Osteoblast (primary cell): ENCODE data around the gene EMSY. TPM values are rescaled to one million over a fixed set of nuclear protein-coding genes. Genes with fewer than 3 reads are reported as not detected.

Experiments
- DNase-seq: peaks from one replicate; pipeline ENCODE4 v3.0.0; 2011; ENCODE audit warnings: low spot score, mixed read lengths; ENCODE audit not compliant: insufficient read length; ENCODE audit errors: missing footprints
- H2AFZ ChIP-seq: 2 replicates; pipeline ENCODE4 v1.6.0; 2011; ENCODE audit warnings: mild to moderate bottlenecking, low read length
- H3K27ac ChIP-seq: 2 replicates; pipeline ENCODE4 v1.5.1; 2011; ENCODE audit warnings: mild to moderate bottlenecking, low read depth, low read length, moderate library complexity
- H3K27me3 ChIP-seq: 2 replicates; pipeline ENCODE4 v1.6.0; 2012; ENCODE audit warnings: mild to moderate bottlenecking, control low read depth, inconsistent platforms, low read length, moderate library complexity; ENCODE audit not compliant: insufficient read depth
- H3K36me3 ChIP-seq: 2 replicates; pipeline ENCODE4 v1.5.1; 2011; ENCODE audit warnings: mild to moderate bottlenecking, low read length, control low read depth, moderate library complexity; ENCODE audit not compliant: insufficient read depth
- H3K4me1 ChIP-seq: 2 replicates; pipeline ENCODE4 v1.5.1; 2011; ENCODE audit warnings: mild to moderate bottlenecking, low read length, control low read depth, moderate library complexity; ENCODE audit not compliant: insufficient read depth
- H3K4me2 ChIP-seq: 2 replicates; pipeline ENCODE4 v1.6.0; 2011; ENCODE audit warnings: mild to moderate bottlenecking, low read length; ENCODE audit not compliant: insufficient read depth
- H3K4me3 ChIP-seq: fragments of 200-600 bp; sonication (generic); 3 replicates; pipeline ENCODE4 v1.5.1; 2012; ENCODE audit warnings: mild to moderate bottlenecking, low read length, inconsistent platforms; ENCODE audit not compliant: insufficient read depth
- H3K79me2 ChIP-seq: 2 replicates; pipeline ENCODE4 v1.6.0; 2012; ENCODE audit warnings: mild to moderate bottlenecking, low read length, control low read depth, inconsistent platforms; ENCODE audit not compliant: insufficient read depth
- H3K9me3 ChIP-seq: 2 replicates; pipeline ENCODE4 v1.5.1; 2011; ENCODE audit warnings: low read depth, low read length, control low read depth
- H4K20me1 ChIP-seq: 2 replicates; pipeline ENCODE4 v1.6.0; 2012; ENCODE audit warnings: mild to moderate bottlenecking, low read length, control low read depth; ENCODE audit not compliant: insufficient read depth
- total RNA-seq: library from RNA; depleted of rRNA; stranded (reverse); fragments of >200 nt; gene quantifications from 2 replicates; pipeline ENCODE4 v1.2.3, GENCODE V29; 2012
- TF ChIP-seq, protein P1 (sequence below): IDR thresholded peaks from 2 replicates; pipeline ENCODE4 v1.5.1; 2011; ENCODE audit warnings: mild to moderate bottlenecking, low read depth, low read length, moderate library complexity; ENCODE audit errors: extremely low read depth

The EMSY gene
- total RNA-seq, 1 donor, result 17.4 TPM

- Histone ChIP-seq H2AFZ (no peak overlapping the region), H3K4me1 (no peaks in the 10 kb centered on the region), H3K27ac (no peak overlapping the region), H3K9me3 (no peaks in the 10 kb centered on the region), H3K4me2 (no peak overlapping the region), H3K4me3 (no peak overlapping the region), H3K79me2 (no peaks in the 10 kb centered on the region), H3K27me3 (peaks cover 9% of the 10 kb centered on the region), H3K36me3 (no peaks in the 10 kb centered on the region), H4K20me1 (no peaks in the 10 kb centered on the region)
- TF ChIP-seq, protein P1, sequence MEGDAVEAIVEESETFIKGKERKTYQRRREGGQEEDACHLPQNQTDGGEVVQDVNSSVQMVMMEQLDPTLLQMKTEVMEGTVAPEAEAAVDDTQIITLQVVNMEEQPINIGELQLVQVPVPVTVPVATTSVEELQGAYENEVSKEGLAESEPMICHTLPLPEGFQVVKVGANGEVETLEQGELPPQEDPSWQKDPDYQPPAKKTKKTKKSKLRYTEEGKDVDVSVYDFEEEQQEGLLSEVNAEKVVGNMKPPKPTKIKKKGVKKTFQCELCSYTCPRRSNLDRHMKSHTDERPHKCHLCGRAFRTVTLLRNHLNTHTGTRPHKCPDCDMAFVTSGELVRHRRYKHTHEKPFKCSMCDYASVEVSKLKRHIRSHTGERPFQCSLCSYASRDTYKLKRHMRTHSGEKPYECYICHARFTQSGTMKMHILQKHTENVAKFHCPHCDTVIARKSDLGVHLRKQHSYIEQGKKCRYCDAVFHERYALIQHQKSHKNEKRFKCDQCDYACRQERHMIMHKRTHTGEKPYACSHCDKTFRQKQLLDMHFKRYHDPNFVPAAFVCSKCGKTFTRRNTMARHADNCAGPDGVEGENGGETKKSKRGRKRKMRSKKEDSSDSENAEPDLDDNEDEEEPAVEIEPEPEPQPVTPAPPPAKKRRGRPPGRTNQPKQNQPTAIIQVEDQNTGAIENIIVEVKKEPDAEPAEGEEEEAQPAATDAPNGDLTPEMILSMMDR, result peak; percentile 33
- DNase-seq, result no peak
Measured at GRCh38 chr11:76419896-76420295, 24.9 kb upstream of the EMSY start.

DNA sequence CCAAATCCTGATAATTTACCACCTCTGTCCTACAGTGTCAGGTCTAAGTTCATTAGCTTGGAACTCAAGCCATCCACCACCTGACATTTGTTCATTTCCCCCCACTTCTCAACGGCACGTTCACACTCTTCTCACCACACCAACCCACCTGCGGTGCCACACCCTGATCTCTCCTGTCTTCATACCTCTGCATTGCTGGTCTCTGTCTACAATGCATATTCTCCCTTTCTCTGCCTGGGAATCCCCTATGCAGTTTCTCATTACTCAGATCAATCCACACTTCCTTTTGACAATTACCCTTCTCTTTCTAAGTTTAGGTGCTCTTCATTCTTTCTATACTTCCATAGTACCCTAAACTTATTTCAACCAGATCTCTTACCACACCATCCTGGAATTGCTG, 20.4 kb upstream of the EMSY start:
- Histone ChIP-seq H3K4me2 (no peak overlapping the region), H3K27me3 (no peaks in the 10 kb centered on the region), H3K79me2 (no peaks in the 10 kb centered on the region), H2AFZ (no peak overlapping the region), H3K27ac (no peak overlapping the region), H3K4me1 (no peaks in the 10 kb centered on the region), H4K20me1 (no peaks in the 10 kb centered on the region), H3K9me3 (no peaks in the 10 kb centered on the region), H3K4me3 (no peak overlapping the region), H3K36me3 (no peaks in the 10 kb centered on the region)
- DNase-seq, result no peak
- TF ChIP-seq, protein P1, result no peak

DNA sequence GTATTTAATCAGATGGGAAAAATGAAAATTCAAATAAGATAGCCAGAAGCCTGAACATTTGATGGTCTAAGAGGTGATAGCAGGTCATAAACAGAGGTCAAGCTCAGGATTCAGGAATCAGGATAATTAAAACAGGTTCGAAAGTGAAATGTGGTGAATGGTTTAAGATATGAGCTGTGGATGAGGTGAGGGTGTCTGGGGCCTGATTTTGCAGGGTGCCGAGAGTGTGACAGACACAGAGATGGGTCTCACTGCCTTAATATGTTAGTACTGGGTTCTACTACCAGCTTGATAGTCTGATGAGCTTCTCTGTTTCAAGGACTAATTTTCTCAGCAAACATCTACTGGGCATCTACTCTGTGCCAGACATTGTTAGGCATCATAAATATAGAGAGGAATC, 19.9 kb upstream of the EMSY start:
- TF ChIP-seq, protein P1, result no peak
- Histone ChIP-seq H3K4me3 (no peak overlapping the region), H3K27me3 (no peaks in the 10 kb centered on the region), H4K20me1 (no peaks in the 10 kb centered on the region), H3K36me3 (no peaks in the 10 kb centered on the region), H3K79me2 (no peaks in the 10 kb centered on the region), H3K4me2 (no peak overlapping the region), H3K9me3 (no peaks in the 10 kb centered on the region), H3K4me1 (no peaks in the 10 kb centered on the region), H2AFZ (no peak overlapping the region), H3K27ac (no peak overlapping the region)
- no peak for DNase-seq

DNA sequence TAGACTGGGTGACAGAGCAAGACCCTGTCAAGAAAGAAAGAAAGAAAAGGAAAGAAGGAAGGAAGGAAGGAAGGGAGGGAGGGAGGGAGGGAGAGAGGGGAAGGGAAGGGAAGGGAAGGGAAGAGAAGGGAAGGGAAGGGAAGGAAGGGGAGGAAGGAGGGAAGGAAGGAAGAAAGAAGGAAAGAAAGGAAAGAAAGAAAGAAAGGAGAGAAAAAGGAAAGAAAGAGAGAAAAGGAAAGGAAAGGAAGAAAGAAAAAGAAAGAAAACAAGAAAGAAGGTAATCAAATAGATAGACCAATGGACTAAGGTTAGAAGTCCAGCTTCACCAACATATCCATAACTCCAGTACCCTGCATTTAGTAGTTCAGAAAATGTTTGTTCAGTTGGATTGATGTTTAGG, 18.2 kb upstream of the EMSY start:
- TF ChIP-seq, protein P1, result no peak
- H3K4me3 ChIP-seq, result no peak overlapping the region
- H3K4me1 ChIP-seq, result no peaks in the 10 kb centered on the region
- H3K9me3 ChIP-seq, result no peaks in the 10 kb centered on the region
- H3K79me2 ChIP-seq, result no peaks in the 10 kb centered on the region
- H3K27me3 ChIP-seq, result no peaks in the 10 kb centered on the region
- no peaks in the 10 kb centered on the region for H4K20me1 ChIP-seq
- H3K4me2 ChIP-seq, result no peak overlapping the region
- H2AFZ ChIP-seq, result no peak overlapping the region
- no peaks in the 10 kb centered on the region for H3K36me3 ChIP-seq
- DNase-seq, result no peak
- no peak overlapping the region for H3K27ac ChIP-seq
